Peyer's patch (tissue), 4 donors: ENCODE results near the gene ZNF644.
"Not testable (repeated sequence)": the region's sequence is repeated elsewhere in the genome, so short reads cannot be mapped to it uniquely, and the experiment has no call there.

Source experiments
- POLR2A ChIP-seq, 2 donors: fragments of 450-650 bp; IDR thresholded peaks; one replicate each; pipeline ENCODE4 v1.5.1; 2017; ENCODE audit warnings: antibody characterized with exemption in 2 of 2, mild to moderate bottlenecking in 2 of 2, moderate library complexity in 2 of 2
- TF ChIP-seq, protein P1 (sequence below), 6 experiments: fragments of 450-650 bp in 4 of 6; fragments of 200-600 bp in 2 of 6; sonication (generic) in 1 of 6; IDR thresholded peaks; one replicate each; pipeline ENCODE4 v1.5.1; 2017 to 2019; ENCODE audit warnings: antibody characterized with exemption in 6 of 6, mild to moderate bottlenecking in 3 of 6, moderate library complexity in 1 of 6

DNA sequence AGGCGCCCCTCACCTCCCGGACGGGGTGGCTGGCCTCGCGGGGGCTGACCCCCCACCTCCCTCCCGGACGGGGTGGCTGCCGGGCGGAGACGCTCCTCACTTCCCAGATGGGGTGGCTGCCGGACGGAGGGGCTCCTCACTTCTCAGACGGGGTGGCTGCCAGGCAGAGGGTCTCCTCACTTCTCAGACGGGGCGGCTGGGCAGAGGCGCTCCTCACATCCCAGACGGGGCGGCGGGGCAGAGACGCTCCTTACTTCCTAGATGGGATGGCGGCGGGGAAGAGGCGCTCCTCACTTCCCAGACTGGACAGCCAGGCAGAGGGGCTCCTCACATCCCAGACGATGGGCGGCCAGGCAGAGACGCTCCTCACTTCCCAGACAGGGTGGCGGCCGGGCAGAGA, 130.1 kb downstream of the ZNF644 start:
- TF ChIP-seq, protein P1, sequence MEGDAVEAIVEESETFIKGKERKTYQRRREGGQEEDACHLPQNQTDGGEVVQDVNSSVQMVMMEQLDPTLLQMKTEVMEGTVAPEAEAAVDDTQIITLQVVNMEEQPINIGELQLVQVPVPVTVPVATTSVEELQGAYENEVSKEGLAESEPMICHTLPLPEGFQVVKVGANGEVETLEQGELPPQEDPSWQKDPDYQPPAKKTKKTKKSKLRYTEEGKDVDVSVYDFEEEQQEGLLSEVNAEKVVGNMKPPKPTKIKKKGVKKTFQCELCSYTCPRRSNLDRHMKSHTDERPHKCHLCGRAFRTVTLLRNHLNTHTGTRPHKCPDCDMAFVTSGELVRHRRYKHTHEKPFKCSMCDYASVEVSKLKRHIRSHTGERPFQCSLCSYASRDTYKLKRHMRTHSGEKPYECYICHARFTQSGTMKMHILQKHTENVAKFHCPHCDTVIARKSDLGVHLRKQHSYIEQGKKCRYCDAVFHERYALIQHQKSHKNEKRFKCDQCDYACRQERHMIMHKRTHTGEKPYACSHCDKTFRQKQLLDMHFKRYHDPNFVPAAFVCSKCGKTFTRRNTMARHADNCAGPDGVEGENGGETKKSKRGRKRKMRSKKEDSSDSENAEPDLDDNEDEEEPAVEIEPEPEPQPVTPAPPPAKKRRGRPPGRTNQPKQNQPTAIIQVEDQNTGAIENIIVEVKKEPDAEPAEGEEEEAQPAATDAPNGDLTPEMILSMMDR (IDR thresholded peaks at IDR 0.05): not testable (repeated sequence)
- TF ChIP-seq POLR2A (IDR thresholded peaks at IDR 0.05): not testable (repeated sequence)
